DMS 273 treated with DMSO at 0.1 percent for 48 hours (cell line): Measurements from ENCODE around the gene AFF3.
"Not testable (repeated sequence)": the region's sequence is repeated elsewhere in the genome, so short reads cannot be mapped to it uniquely, and the experiment has no call there.

ENCODE experiments used
- DNase-seq: peaks from one replicate; lab custom pipeline; 2025; lab: John Stamatoyannopoulos, UW

Gene AFF3

DNA sequence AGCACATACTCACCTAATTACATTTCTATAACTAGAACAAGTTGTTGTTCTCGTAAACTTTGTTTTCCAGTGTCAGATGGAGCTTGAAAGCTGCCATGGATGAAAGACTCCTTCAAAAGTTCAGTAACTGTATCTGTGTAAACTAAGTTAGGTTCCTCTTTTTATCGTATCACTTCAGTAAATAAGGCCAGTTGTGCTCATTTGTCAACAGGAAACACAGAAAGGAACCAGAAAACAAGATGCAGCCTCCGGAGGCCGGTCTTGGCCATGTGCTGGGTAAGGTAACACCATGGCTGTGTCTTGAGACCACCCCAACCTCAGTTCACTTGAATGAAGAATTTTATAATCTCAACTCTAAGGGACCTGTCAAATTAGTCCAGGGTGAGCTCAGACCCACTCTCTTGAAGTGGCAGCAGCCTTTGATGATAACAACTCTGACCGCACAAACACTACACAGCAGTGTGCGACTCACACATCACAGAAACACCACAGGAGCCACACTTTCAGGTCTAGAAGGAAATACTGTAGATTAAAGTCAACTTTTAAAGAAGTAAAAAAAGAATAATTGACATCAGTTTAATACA lies 213.8 kb downstream of the AFF3 start:
- DNase-seq: no peak

DNA sequence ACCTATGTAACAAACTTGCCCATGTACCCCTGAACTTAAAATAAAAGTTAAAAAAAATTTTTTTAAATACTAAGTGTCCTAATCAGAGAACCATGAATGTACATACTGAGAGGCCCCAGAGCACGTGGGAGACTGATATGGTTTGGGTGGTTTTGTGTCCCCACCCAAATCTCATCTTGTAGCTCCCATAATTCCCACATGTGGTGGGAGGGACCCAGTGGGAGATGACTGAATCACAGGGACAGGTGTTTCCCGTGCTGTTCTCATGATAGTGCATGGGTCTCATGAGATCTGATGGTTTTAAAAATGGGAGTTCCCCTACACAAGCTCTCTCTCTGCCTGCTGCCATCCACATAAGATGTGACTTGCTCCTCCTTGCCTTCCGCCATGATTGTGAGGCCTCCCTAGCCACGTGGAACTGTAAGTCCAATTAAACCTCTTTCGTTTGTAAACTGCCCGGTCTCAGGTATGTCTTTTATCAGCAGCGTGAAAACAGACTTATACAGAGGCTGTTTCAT lies 214.6 kb downstream of the AFF3 start:
- DNase-seq: not testable (repeated sequence)

DNA sequence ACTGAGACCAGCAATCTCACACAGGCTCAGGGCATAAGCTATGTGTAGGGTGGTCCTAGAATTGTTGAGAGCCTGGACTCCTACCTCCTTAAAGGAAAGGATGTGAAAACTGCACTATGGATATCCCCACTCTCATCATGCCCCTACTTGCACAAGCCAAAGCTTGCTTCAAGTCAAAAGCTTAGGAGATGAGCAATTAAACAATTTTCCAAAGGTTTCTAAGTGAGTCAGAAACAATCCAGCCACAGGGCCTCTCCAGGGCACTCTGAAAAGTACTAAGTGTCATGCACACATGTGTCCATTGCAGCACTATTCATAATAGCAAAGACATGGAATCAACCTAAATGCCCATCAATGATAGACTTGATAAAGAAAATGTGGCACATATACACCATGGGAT lies 215.4 kb downstream of the AFF3 start:
- DNase-seq: no peak

DNA sequence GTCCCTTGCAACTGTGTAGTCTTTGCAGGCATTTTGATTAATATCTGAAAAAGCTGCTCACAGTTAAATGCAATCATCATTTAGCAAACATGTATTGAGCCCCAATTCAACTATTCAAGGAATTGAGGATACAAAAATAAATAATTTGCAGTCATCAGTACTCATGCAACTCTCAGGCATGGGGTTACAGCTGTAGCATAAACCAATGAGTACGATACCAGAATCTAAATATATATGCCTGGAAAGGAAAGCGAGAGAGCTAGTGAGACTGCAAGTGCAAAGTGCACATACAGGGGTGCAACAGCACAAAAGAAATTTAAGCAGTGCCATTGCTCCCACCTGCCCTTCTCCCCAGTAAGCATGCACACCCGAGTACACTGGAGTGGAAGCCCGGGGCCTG lies 216.4 kb downstream of the AFF3 start:
- DNase-seq: no peak

DNA sequence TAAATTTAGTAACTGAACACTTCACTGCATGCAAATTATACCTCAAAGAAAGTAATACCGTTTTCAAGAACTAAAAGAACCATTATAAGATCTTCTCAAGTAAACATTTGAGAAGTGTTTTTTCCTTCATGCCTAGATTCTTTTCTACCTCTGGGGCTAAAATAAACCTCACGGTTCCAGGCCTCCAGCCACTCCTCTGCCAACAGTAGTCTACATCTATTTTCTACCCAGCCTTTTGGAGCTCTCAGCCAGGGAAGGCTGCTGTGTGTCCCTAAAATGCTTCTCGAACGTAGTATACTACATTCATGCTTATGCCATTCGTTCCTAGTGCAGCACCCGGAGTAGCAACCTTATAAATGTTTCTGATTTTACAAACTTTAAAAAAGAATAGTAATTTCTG lies 219.7 kb downstream of the AFF3 start:
- DNase-seq: no peak

DNA sequence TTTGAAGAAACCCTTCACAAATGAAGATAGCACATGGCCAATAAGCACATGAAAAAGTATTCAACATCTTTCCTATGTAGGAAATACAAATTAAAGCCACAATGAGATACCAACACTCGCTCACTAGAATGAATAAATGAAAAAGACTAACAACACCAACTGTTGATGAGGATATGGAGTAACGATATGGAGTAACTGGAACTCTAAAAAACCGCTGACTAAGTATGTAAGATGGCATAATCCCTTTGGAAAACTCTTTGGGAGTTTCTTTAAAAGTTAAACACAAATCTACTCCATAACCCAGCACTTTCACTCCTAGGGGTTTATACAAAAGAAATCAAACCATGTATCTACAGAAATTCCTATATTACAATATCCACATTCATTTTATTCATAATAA lies 220.5 kb downstream of the AFF3 start:
- no peak for DNase-seq

DNA sequence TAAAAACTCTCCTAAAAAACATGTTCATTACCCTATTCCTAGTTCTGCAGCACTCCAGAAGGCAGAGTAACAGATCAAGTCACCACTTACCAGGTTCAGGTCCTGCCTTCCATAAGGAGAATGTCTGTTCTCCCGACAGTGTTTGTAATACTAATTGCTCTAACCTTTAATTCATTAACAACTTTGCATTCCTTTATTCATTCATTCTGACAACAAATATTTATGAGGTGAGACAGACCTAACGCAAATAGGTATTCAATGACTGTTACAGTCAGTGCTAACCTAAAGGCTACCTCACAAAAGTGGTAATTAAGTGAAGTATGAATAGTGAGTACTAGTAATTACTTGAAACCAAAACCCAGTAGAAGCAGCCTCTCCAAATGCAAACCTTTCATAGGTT lies 224.0 kb downstream of the AFF3 start:
- no peak for DNase-seq

DNA sequence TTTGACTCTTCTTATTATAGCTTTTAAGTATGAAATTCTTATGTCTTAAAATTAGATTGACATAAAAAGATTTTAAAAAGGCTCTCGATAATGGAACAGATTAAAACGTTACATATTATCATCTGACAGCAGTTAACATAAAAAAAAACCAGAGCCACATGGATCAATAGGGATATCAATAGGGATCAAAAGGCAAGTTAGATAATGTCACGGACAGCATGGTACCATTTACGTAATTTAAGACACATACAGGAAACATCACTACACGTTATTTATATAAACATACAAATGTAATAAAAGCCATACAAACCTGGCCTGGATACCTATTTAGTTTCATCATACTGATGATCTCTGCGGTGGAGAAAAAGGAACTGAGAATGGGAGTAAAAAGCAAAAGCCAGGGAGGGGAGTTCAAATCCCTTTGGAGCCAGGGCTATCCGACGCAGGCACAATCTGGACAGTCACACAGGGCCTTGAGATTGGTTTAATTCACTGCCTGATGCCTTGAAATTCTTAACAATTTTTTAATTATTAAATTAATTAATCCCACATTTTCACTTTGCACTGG lies 227.2 kb downstream of the AFF3 start:
- DNase-seq: no peak

DNA sequence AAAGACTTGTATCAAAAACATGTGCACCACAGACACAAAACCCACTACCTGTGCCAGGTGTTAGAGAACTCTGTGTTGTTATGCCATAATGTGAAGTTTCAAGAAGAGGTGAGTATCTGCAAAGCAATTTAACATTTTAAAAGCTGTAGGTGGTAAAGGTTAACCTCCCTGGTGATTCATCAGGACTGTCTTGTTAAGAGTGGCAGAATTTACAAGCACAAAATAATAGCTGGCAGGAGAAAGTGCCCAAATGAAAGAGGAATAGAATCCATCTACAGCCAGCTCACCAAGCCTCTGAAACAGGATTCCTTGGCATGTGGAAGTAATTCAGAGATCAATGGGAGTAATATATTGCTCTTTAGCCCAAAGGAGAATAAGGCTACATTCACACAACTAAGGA lies 230.7 kb downstream of the AFF3 start:
- no peak for DNase-seq

DNA sequence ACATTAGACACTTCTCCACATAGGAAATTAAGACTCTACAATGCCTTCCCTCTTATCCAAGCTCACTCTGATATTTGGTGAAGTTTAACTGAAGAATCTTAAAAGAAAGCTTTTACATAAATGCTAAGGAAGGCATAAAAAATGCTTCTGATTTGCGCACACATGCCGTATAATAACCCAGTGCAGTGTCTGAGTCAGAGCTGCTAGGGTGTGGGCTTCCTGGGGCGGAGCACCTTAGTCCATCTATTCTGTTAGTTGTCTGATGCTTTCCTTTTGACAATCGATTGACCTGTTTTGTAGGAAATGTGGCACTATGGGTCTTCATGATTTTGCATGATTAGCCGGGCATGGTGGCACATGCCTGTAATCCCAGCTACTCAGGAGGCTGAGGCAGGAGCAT lies 231.5 kb downstream of the AFF3 start:
- no peak for DNase-seq

DNA sequence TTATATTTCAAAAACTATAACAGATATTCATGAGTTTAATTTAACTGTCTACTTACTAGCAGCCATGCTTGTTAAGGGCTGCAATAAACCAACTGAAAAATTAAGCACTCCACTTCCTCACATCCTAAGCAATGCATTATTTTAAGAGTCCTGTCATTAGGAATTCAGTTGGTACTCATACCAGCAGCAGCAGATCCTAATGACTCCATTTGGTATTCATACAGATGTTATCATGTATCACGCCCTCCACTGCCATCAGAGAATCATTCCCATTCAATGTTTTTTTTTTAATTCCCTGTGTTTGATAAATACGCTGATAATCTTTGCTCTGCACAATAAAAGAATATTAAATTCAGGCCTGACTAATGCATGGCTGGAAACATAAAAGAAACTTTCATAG lies 236.8 kb downstream of the AFF3 start:
- DNase-seq: no peak

DNA sequence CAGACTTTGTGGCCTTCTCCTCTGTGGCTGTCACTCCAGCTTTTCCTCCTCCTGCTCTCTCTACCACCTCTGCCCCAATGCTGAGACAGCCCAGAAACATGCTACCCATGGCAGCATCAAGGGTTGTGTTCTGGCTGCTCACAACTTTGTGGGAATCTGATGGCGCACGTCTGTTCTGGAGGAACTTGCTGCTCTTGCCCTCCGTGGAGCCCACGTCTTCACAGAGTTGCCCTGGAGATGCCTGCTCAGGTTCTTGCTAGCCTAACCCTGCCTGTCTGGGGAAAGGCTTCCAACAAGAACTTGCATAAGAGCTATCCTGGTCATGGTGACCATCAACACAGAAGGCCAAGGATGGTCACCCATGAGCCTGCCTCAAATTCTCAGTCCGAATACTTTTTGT lies 237.4 kb downstream of the AFF3 start:
- no peak for DNase-seq

DNA sequence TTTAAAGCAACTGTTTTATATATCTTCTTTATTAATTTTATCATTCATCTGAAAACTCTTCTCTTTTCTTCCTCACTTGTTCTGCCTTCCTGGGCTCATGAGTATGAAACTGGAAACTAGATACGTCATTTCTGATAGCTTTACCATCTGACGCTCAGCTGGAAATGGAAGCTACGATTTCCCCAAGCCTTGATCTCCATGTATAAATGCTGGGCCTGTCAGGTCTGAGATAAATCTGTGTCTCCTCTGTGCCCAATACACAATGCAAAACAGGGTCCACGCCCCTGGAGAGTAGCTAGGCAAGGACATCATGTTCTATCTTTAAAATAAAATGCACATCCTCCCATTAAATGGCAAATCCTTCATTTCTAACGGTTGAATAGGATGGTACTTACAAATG lies 238.4 kb downstream of the AFF3 start:
- DNase-seq: no peak

DNA sequence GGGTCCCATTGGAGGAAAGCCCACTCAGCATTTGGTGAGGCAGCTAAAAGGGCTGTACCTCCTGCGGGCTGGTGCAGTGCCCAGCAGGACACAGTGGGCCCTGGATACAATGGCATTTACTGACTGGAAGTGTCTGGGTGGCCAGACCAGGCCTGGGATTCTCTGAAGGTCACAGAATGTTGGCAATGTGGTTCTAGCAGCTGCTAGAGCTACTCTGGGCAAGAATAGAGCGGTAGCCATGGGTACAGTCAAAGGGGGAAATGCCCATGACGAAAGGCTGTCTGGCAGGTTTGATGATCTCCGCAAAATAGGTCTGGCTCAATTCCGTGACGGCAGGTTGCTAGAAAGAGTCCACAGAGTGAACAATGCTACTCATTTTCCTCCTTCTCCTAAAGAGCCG lies 241.8 kb downstream of the AFF3 start:
- DNase-seq: no peak

DNA sequence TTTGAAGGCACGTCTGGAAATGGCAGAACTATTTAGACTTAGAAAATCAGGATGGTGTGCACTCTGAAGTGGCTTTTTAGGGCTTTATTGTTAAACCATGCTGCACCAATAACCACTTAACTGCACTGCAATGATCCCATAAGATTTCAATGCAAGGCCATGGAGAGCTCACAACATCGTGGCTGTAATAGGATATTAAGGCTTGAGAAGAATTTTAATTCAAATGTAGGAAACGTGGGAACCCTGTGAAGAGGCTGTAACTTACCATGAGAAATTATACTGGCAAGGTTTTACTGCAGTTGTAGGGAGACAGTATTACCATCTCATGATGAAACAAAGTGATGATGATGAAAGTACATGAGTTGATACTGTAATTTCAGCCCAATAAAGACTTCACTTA lies 242.5 kb downstream of the AFF3 start:
- no peak for DNase-seq

DNA sequence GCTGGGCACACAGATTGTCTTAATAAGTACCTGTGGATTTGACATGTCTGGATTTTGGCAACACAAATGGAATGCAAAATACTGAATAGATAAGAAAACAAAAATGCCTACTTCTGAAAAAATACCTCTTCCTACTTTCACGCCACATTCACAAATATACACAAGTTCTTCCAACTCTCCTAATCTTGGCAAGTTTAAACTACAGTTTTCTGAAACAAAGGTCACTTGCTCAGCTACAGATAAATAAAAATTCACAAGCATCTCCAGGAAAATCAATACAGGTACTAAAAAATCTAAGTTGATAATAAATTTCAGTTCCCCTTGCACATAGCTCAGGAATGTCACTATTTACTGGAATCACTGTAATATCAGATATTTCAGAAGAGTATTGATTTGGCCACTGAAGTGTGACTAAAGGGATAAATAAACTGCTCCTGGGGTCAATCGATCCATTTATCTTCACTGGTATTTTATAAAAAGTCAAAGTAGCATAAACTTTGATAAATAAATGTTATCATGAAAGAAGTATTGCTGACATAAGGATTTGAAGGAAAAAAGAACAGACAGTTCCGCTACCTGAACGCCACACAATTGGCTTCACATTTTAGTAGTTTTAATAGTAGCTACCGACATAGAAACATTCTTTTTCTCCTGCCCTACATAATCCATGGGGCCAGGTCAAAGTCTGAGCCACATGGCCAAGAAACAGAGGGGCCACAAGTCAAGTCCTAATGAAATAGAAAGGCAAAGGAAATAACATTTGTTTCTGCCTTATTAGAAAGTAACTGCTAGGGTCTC lies 243.1 kb downstream of the AFF3 start:
- DNase-seq: no peak

DNA sequence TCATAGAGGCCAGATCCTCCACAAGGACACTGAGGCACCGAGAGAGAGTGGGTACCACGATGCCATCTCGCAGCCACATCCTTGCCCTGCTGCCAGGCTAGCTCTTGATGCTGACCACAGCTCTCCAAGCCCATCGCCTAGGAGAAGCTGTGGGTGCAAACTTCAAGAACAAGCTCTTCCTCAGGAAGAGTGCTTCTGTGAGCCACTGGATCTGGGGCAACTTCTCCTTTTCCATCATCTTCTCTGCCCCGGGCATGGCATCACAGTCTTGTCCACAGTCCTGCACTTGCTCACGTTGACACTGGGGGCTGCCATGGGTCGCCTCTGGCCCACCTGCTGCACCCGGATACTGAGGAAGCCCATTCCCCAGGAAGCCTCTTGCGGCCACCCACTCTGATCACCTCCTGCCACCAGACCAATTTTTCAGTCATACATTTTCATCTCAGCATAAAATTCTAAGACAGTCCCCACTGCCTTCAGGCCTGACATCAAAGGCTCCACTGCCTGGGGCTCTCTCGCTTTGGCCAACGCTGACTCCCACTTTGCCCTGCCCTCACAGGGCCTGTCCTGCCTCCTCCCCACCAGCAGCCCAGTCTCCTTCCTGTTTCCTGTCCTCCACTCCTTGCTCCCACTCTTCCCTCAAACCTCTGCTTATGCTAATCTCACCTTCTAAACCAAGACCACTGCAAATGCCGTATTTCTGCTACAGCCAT lies 243.9 kb downstream of the AFF3 start:
- DNase-seq: no peak

DNA sequence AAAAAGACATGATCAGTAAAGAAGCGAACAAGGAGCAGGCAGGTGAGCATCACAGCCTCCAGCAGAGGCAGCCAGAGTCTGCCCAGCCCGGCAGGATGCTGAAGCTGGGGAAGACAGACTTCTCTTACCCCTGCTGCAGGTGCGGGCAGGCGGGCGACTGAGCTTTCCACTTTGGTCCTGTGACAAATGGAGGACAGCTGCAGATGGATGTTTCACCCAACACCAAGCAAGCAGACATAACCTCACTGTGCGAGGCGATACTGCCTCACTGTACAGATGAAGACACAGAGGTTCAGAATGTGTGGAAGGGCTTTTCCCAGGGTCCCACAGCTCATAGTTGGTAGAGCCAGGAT lies 251.0 kb downstream of the AFF3 start:
- no peak for DNase-seq

DNA sequence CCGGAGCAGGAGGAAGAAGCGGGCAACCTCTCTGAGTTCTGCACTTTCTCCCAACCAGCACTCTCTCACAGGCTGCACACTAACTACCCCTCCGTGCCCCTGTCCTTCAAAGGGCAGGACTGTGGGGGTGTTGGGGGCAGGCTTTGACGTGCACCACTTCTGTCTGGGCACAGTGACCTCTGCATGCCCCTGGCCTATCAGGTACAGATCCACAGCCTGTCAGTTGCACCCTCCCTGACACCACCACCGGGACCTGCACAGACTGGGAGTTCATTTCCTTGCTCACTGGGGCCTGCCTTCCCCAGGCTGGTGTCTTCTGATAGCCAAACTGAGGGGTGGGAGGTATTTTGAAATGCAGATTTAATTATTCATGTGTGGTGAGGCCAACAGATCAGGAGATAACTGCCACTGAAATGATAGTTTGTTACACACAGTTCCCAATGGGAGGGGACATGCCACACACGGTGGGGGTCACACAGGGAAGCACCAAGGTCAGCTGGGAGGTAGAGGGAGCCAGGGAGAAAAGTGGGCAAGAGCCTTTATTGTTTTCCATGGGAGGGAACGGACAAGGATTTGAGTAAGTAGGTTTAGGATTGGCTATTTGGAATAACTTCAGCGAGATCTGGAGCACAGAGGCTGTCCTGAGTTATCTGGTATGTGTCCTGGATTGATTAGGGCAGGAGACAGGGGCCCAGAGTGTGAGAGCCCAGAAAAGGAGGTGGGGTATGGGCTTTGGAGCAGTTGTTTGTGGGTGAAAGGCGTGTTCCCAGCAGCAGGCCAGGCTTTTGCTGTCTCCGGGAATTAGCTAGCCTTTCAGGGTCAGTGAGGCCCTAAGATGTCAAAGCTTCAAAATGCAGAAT lies 251.6 kb downstream of the AFF3 start:
- no peak for DNase-seq

DNA sequence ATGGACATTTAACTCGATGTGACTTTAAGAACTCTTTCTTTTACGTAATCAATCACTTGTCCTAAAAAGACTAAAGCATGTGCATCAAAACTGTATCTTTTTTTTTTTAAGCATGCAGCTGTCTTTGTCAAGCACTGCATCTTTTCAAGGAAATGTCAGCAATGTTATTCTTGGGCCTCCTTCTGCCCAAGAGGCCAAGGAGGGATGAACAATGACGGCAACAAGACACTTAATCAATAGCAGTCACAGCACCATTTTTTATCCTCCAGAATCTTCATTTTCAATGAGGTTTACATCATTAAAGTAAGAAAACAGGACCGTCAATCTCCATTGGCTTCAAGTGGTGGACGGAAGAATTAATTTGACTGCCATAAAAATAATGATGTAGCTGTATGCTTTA lies 253.8 kb downstream of the AFF3 start:
- no peak for DNase-seq

DNA sequence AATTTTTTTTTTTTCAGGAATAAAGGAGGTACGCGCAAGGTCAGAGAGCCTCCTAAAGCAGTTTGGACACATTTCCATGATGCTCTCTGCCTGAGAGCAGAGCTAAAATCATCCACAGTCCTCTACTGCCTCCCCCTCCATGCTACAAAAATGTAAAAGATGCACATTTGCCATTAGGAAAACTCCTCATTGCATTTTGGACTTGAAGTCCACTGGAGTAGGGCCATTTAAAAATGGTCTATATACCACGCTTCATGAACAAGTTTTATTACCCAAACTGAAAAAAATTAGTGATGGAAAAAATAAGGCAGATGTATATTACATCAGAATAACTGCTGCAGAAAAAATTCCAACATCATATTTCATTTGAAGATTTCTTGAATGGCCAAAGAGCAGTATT lies 256.0 kb downstream of the AFF3 start:
- DNase-seq: no peak

DNA sequence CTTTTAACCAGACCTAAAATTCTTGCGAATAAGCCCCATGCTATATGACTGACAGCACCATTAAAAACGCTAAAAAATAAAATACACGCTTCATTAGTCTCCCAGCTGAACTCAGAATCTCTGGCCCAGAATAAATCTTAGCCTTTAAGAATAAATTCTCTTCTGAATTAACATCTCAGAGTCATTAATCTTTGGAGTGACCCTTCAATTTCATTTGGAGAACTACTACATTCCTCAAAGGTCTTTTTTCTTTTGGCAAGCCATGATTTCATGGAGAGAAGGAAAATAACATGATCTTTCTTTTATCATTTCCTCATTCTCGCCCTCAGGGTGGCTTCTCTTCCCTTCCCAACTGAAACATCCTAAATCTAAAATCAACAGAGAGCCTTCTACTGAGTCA lies 259.0 kb downstream of the AFF3 start:
- DNase-seq: no peak
